ENCODE measurements around the gene CCDC149.

DNA sequence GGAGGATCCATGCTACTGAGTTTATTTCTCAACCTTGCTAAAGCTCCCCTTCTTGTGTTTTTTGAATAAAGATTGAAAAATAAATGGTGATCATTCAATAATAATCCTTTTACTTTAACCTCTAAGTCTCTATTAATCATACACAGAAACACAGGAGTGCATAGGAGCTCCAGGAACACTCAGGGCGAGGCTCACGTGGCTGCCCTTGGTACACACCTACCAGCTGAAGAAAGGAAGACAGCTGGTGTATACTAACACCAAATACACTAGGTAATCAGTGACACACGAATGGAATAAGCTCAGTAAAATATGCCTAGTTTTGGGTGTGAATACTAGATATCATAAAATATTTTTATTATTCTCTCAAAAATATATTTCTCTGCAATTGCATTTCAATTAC lies 26.2 kb downstream of the CCDC149 start:
- no peak for TF ChIP-seq CTCF (conservative IDR thresholded peaks at IDR 0.05)
- no peak for TF ChIP-seq ZFX (IDR thresholded peaks at IDR 0.05)
